Measurements from ENCODE around the gene C1orf115.
A peak's percentile ranks its signal among the peaks of the same experiment; 100 is the strongest.
"Not testable (repeated sequence)": the region's sequence is repeated elsewhere in the genome, so short reads cannot be mapped to it uniquely, and the experiment has no call there.

C1orf115 gene

DNA sequence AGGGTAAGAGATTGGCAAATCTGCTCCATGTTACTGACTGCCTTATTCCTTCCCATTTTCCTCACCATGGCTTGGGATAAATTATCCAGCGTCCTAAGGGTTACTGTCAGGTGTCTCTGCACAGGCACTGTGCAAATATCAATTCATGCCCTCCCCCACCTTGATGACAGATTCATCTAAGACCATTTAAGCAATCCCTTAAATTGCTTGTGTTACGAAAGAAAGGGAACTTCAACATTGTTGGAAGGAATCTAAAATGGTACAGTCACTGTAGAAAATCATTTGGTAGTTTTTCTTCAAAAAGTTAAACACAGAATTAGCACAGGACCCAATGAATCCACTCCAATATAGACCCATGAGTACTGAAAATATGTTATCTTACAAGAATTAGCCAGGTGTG, 40.3 kb downstream of the C1orf115 start:
- DNase-seq, result no peak

DNA sequence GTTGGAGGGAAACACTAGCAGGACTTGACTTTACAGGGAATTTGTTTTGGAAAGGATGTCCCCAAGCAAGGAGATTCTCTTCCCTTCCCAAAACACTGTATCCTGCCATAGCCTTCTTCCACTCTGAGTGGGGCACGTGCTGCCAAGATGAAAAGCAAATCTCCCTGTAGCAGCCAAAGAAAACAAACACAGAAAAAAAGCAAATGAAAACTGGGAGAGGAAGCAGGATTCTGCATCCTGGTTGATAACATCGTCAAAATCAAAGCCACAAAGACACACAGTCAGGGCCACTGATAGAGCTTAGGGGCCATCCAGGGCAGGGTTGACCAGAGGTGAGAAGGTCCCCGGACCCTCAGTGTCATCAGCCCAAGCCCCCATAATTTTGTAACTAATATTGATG, 42.0 kb downstream of the C1orf115 start:
- no peak for DNase-seq

DNA sequence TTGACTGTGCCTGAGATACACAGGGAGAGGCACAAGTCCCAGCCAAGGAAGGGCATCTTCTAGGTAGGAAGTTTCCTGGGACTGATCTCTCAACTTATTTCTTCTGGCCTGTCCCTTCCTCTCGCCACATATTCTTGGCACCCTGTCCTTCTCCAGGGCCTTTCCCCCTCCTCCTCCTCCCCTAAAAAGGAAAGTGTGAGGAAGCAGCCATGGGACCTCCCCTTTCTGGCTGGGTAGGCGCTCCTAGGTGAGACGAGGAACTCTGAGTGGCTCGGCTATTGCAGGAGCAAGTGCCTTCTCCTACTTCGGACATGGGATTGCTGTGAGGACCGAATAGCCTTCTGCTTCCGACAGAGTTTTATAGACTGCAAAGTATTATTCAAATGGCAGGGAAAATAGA, 42.5 kb downstream of the C1orf115 start:
- peak; percentile 20 for DNase-seq

DNA sequence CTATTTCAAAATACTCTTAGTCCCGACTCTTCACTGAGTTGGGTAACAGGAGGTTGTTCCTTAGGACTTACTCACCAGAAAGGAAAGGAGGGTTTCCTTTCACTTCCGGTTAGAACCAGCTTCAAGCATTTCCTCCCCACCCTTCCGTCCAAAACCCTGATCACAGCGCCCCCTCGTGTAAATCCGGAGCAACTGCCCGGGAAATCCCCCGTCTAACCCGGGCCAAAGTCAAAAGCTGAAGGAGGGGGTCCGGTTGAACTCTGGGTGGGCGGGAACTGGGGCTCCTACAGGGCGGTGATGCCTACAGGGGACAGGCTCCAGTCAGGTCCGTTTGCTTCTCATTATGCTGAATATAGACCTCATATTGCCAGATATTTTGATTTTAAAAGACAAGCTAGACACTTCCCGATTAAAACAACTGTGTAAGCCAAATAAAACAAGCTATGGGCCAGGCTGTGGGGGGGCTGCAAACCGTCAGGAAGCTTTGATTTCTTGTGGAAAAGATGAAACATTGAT, 43.0 kb downstream of the C1orf115 start:
- DNase-seq, result peak; percentile 71

DNA sequence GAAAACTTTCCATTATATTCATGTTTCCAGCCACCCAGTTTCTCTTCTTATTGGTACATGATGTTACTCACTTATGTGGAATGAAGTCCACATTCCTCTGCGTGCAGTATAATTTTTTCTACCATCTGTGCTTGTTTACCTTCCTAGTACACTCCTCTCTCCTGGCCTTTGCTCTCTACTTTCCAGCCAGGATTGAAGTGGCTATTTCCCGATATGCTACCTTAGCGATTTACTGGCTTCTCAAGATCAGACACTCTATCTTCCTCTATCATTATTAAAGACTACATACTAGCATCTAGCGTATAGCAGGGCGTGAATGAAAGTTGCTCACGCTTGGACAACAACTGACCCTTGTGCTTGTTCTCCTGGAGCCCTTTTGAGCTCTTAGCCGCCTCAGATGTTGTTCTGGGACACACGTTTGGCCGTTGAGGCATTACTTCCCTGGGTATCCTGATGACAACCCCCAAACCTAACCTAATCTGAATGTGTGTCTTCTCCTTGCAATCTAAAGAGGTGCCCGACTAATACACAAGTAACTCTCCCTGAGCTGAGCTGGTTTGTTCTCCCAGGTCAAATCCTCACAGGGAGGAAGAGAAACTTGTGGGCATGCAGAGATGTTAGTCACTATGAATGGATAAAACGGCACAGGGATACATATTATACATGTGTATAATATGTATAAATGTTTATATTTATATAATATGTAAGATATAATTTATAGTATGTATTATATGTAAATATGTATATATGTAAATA, 44.6 kb downstream of the C1orf115 start:
- DNase-seq, result no peak

DNA sequence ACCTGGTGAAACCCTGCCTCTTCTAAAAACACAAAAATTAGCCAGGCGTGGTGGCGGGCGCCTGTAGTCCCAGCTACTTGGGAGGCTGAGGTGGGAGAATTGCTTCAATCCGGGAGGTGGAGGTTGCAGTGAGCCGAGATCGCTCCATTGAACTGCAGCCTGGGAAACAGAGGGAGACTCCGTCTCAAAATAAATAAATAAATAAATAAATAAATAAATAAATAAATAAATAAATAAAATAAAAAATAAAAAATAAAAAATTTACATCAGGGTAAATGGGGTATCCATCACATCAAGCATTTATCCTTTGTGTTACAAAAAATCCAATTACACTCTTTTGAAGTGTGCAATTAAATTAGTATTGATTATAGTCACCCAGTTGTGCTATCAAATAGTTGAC, 46.1 kb downstream of the C1orf115 start:
- DNase-seq, result not testable (repeated sequence)

DNA sequence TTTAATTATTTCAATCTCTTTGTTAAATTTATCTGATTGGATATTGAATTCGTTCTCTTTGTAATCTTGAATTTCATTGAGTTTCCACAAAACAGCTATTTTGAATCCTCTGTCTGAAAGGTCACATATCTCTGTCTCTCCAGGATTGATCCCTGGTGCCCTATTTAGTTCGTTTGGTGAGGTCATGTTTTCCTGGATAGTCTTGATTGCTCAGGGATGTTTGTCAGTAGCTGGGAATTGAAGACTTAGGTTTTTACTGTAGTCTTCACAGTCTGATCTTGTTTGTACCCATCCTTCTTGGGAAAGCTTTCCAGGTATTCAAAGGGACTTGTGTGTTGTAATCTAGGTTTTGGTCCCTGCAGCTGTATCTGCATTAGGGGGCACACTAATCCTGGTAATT, 51.2 kb downstream of the C1orf115 start:
- DNase-seq, result no peak

DNA sequence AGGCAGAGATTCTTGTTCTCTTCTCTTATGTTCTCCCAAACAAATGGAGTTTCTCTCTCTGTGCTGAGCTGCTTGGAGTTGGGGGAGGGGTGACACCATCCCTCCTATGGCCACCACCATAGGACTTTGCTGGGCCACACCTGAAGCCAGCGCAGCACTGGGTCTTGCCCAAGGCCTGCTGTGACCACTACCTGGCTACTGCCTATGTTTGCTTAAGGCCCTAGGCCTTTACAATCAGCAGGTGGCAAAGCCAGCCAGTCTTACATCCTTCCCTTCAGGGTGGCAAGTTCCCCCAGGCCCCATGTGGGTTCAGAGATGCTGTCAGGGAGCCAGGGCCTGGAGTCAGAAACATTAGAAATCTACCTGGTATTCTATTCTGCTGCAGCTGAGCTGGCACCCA, 51.7 kb downstream of the C1orf115 start:
- no peak for DNase-seq

DNA sequence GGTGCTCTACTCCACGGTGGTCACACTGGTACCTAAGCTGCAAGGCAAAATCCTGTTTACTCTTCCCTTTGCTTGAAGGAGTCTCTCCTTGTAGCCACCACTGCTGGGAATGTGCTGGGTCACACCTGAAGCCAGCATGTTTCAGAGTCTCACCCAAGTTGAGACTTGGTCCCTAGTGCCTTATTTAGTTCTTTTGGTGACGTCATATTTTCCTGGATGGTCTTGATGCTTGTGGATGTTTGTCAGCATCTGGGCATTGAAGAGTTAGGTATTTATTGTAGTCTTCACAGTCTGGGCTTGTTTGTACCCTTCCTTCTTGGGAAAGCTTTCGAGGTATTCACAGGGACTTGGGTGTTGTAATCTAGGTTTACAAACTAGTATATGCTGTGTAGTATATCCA, 52.4 kb downstream of the C1orf115 start:
- no peak for DNase-seq

DNA sequence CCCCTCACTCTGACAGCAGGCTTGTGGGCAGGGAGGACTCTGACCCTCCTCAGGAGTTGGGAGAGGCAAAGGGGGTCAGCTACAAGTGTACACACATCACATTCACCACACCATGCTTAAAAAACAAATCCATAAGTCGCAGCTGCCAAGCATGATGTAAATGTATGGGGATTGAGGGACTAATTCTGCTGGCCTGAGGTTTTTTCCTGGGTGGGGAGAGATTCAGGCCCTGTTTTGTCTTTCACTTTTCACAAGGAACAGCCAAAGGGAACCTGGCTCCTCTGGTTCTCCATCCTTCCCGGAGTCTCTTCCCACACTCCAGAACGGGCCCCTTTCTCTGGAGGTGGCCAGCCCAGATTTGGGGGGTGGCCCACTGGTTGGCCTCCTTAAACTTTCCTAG, 56.7 kb downstream of the C1orf115 start:
- no peak for DNase-seq

DNA sequence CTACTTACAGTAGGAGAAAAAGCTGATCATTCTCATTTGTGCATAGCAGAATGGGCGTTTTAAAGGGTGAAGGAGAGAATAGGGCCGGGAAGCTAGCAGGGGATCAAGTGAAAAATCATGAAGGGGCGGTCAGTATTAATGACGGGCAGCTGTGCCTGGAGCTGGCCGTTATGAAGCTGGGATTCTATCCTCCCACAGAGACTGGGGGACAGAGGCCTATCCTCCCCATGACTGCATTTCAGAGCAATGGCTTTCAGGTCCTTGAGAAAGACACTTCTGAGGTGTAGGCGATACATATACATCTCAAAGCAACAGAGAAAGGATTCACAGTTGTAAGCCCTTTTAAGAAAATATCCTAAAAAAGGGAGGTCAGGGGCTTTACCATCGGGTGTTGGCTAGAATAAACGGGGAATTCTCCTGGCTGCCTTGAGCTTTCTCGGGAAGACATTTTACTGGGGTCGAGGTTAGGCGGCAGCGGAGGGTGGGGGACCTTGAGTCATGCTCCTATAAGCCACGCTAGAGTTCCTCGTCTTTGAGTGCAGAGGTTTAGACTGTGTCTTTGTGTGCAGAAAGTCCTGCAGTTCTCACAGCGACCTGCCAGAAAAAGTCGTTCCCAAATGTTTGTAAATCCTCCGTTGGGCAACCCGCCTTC, 57.4 kb downstream of the C1orf115 start:
- no peak for DNase-seq

DNA sequence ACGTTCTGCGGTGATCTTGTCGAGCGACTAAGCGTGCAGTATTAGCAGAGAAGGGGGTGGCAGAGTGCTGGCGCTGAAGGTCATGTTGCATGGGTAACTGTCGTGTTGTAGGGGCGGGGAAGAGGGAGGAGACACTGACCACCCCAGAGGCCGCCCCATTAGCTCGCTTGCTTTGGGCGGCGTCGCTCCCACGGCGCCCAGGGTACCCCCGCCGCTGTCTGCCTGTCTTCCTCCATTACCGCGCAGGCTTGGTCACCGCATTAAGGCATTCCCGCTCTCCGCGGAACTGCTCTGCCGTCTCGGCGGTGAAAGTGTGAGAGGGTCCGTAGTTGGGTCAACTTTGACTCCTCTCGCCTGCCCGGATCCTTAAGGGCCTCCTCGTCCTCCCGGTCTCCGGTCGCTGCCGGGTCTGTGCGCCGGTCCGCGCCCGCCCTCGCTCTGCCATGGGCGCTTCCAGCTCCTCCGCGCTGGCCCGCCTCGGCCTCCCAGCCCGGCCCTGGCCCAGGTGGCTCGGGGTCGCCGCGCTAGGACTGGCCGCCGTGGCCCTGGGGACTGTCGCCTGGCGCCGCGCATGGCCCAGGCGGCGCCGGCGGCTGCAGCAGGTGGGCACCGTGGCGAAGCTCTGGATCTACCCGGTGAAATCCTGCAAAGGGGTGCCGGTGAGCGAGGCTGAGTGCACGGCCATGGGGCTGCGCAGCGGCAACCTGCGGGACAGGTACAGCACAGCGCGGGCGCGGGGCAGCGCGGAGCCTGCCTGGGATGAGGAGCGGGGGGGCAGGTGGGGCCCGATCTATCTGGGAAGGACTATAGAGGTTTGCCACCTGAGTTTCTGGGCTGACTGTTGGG, 58.1 kb downstream of the C1orf115 start, which contains the start of gene MTARC2:
MTARC2 (plus strand) TSS at position 234 of the 846 bp plus-strand sequence; CDS start at position 444, 210 bp downstream.
- DNase-seq, result no peak
